ENCODE data around the gene KBTBD4.
"Not testable (repeated sequence)": the region's sequence is repeated elsewhere in the genome, so short reads cannot be mapped to it uniquely, and the experiment has no call there.

KBTBD4 gene

GRCh38 chr11:47539681-47540039 is 39.1 kb downstream of the KBTBD4 start:
- H3K9me3 ChIP-seq (ENCODE audit: control insufficient read depth, low read length): no peaks in the 10 kb centered on the region
- H3K4me1 ChIP-seq (ENCODE audit: control insufficient read depth, insufficient read depth, low read length, poor library complexity, severe bottlenecking): peaks cover 4% of the 10 kb centered on the region
- WGBS, 2 experiments (ENCODE audit: insufficient coverage in 2 of 2): 100% methylated on average over 1 of the region's 2 CpGs; no CpG with 5 or more reads in 1 of the 2 experiments
- peaks cover 51% of the 10 kb centered on the region for H3K36me3 ChIP-seq (ENCODE audit: control insufficient read depth, insufficient read depth, low read length)
- H3K27ac ChIP-seq (ENCODE audit: low read depth, low read length, severe bottlenecking): no peak overlapping the region
- H3K4me3 ChIP-seq (ENCODE audit: extremely low read depth, insufficient read depth, low read length, poor library complexity, severe bottlenecking): no peak overlapping the region

- peaks cover 6% of the 10 kb centered on the region for H3K4me1 ChIP-seq (ENCODE audit: control insufficient read depth, insufficient read depth, low read length, poor library complexity, severe bottlenecking)
- WGBS, 2 experiments (ENCODE audit: insufficient coverage in 2 of 2): 88 to 91% methylated on average over 8 to 10 of the region's 10 CpGs
- peaks cover 51% of the 10 kb centered on the region for H3K36me3 ChIP-seq (ENCODE audit: control insufficient read depth, insufficient read depth, low read length)
- no peaks in the 10 kb centered on the region for H3K9me3 ChIP-seq (ENCODE audit: control insufficient read depth, low read length)
- no peak overlapping the region for H3K27ac ChIP-seq (ENCODE audit: low read depth, low read length, severe bottlenecking)
- no peak overlapping the region for H3K4me3 ChIP-seq (ENCODE audit: extremely low read depth, insufficient read depth, low read length, poor library complexity, severe bottlenecking)
These were observed 39.8 kb downstream of the KBTBD4 start for GRCh38 chr11:47538741-47539565.

GRCh38 chr11:47536915-47537314 is 41.9 kb downstream of the KBTBD4 start:
- WGBS, 2 experiments (ENCODE audit: insufficient coverage in 2 of 2): 100% methylated on average over 1 of the region's 3 CpGs; no CpG with 5 or more reads in 1 of the 2 experiments
- Histone ChIP-seq H3K4me1 (ENCODE audit: control insufficient read depth, insufficient read depth, low read length, poor library complexity, severe bottlenecking) (peaks cover 6% of the 10 kb centered on the region), H3K36me3 (ENCODE audit: control insufficient read depth, insufficient read depth, low read length) (peaks cover 33% of the 10 kb centered on the region)

DNA sequence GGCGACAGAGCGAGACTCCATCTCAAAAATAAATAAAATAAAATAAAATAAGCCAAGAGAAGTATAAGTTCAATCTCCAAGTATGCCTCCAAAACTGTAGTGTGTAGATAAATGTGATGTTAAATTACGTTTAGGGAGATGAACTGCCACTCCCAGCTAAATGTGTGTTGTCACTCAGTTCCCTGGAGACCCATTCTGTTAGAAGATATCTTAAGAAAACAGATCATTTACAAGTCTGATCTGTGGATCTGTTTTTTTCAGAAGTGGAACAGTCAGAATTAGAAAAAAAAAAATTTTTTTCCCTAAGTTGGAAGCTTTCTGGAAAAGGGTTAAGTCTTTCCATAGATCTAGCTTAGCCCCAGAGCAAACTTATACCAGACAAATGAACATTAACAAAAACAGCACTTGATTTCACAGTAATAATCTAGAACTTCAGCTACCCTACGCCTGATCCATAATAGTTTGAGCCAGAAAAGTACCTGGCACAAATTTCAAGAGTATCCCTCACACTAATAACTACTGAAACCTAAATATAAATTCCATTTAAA is 44.0 kb downstream of the KBTBD4 start:
- Histone ChIP-seq H3K36me3 (ENCODE audit: control insufficient read depth, insufficient read depth, low read length) (peaks cover 35% of the 10 kb centered on the region), H3K27ac (ENCODE audit: low read depth, low read length, severe bottlenecking) (no peak overlapping the region), H3K4me1 (ENCODE audit: control insufficient read depth, insufficient read depth, low read length, poor library complexity, severe bottlenecking) (peaks cover 9% of the 10 kb centered on the region), H3K9me3 (ENCODE audit: control insufficient read depth, low read length) (no peaks in the 10 kb centered on the region), H3K4me3 (ENCODE audit: extremely low read depth, insufficient read depth, low read length, poor library complexity, severe bottlenecking) (no peak overlapping the region)
- WGBS, 2 experiments (ENCODE audit: insufficient coverage in 2 of 2): 93 to 100% methylated on average over 1 to 2 of the region's 4 CpGs

More at GRCh38 chr11:47536915-47537314, 41.9 kb downstream of the KBTBD4 start:
- no peak overlapping the region for H3K27ac ChIP-seq (ENCODE audit: low read depth, low read length, severe bottlenecking)
- H3K9me3 ChIP-seq (ENCODE audit: control insufficient read depth, low read length): no peaks in the 10 kb centered on the region
- no peak overlapping the region for H3K4me3 ChIP-seq (ENCODE audit: extremely low read depth, insufficient read depth, low read length, poor library complexity, severe bottlenecking)

- WGBS, 2 experiments (ENCODE audit: insufficient coverage in 2 of 2): 100% methylated on average over 1 of the region's 2 CpGs; no CpG with 5 or more reads in 1 of the 2 experiments
- no peaks in the 10 kb centered on the region for H3K9me3 ChIP-seq (ENCODE audit: control insufficient read depth, low read length)
- no peak overlapping the region for H3K27ac ChIP-seq (ENCODE audit: low read depth, low read length, severe bottlenecking)
- peaks cover 9% of the 10 kb centered on the region for H3K4me1 ChIP-seq (ENCODE audit: control insufficient read depth, insufficient read depth, low read length, poor library complexity, severe bottlenecking)
- peaks cover 42% of the 10 kb centered on the region for H3K36me3 ChIP-seq (ENCODE audit: control insufficient read depth, insufficient read depth, low read length)
- H3K4me3 ChIP-seq (ENCODE audit: extremely low read depth, insufficient read depth, low read length, poor library complexity, severe bottlenecking): no peak overlapping the region
These were observed 45.0 kb downstream of the KBTBD4 start for GRCh38 chr11:47533690-47534151.

- WGBS, 2 experiments (ENCODE audit: insufficient coverage in 2 of 2): 79 to 93% methylated on average over 1 to 2 of the region's 2 CpGs
- peak overlapping the region; percentile 43 for H3K27ac ChIP-seq (ENCODE audit: low read depth, low read length, severe bottlenecking)
- H3K4me3 ChIP-seq (ENCODE audit: extremely low read depth, insufficient read depth, low read length, poor library complexity, severe bottlenecking): no peak overlapping the region
- no peaks in the 10 kb centered on the region for H3K9me3 ChIP-seq (ENCODE audit: control insufficient read depth, low read length)
- H3K4me1 ChIP-seq (ENCODE audit: control insufficient read depth, insufficient read depth, low read length, poor library complexity, severe bottlenecking): peaks cover 9% of the 10 kb centered on the region
- peaks cover 42% of the 10 kb centered on the region for H3K36me3 ChIP-seq (ENCODE audit: control insufficient read depth, insufficient read depth, low read length)
These were observed 46.1 kb downstream of the KBTBD4 start for GRCh38 chr11:47532597-47533213.

DNA sequence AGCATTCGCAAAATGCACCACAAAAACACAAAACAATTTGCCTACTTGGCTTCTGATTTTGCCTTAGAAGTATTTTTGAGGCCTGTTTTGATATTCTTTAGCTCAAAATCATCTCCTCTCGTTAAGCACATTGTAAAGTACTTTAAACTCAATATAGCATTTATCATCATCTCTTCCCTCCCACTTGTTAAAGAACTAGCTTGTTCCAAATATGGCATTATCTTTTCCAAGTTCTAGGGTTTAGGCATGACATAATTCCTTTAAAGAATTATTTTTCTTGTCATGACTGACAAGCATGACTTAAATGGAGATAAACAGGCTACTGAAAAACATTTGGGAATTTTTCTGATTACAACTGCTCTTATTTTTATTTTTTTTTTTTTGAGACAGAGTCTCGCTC is 47.1 kb downstream of the KBTBD4 start:
- peaks cover 9% of the 10 kb centered on the region for H3K4me1 ChIP-seq (ENCODE audit: control insufficient read depth, insufficient read depth, low read length, poor library complexity, severe bottlenecking)
- H3K36me3 ChIP-seq (ENCODE audit: control insufficient read depth, insufficient read depth, low read length): peaks cover 38% of the 10 kb centered on the region
- WGBS, 2 experiments (ENCODE audit: insufficient coverage in 2 of 2): 89 to 100% methylated on average over 1 to 2 of the region's 3 CpGs
- H3K4me3 ChIP-seq (ENCODE audit: extremely low read depth, insufficient read depth, low read length, poor library complexity, severe bottlenecking): no peak overlapping the region
- no peak overlapping the region for H3K27ac ChIP-seq (ENCODE audit: low read depth, low read length, severe bottlenecking)
- no peaks in the 10 kb centered on the region for H3K9me3 ChIP-seq (ENCODE audit: control insufficient read depth, low read length)

- Histone ChIP-seq H3K36me3 (ENCODE audit: control insufficient read depth, insufficient read depth, low read length) (peaks cover 33% of the 10 kb centered on the region), H3K4me1 (ENCODE audit: control insufficient read depth, insufficient read depth, low read length, poor library complexity, severe bottlenecking) (peaks cover 14% of the 10 kb centered on the region)
- not testable (repeated sequence) for H3K4me3 ChIP-seq (ENCODE audit: extremely low read depth, insufficient read depth, low read length, poor library complexity, severe bottlenecking); H3K27ac ChIP-seq (ENCODE audit: low read depth, low read length, severe bottlenecking); H3K9me3 ChIP-seq (ENCODE audit: control insufficient read depth, low read length)
- 93 to 94% methylated on average over 7 to 9 of the region's 9 CpGs for WGBS, 2 experiments (ENCODE audit: insufficient coverage in 2 of 2)
These were observed 48.0 kb downstream of the KBTBD4 start for GRCh38 chr11:47530721-47531120.

DNA sequence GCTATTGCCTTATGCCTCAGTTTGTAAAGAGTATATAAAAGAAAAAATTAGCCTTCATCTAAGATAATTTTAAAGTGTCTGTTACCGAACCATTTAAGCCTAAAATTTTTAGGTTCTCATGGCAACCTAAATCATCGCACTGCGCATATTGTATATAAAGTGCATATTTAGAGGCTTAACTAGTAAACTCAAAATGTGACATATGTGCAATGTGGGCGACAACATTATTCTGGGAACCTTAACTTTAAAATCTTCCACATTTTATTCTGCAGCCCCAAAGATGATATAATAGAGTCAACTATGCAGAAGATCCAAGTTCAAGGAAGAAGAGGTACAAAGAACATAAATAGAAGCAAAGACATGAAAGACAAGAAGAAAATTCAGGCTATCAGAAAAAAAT is 48.8 kb downstream of the KBTBD4 start:
- no CpG with 5 or more reads among the region's 4 CpGs for WGBS, 2 experiments (ENCODE audit: insufficient coverage in 2 of 2)

DNA sequence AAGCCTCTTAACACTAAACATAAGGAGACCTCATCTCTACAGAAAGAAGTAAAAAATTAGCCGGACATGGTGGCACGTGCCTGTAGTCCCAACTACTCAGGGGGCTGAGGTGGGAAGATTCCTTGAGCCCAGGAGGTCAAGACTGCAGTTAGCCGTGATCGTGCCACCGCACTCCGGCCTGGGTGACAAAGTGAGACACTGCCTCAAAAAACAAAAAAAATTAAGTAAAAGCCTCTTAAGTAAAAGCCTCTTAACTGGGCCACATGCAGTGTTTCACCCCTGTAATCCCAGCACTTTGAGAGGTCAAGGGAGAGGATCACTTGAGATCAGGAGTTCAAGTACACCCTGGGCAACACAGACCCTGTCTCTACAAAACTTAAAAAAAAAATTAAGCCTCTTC is 51.6 kb downstream of the KBTBD4 start:
- 95 to 100% methylated on average over 2 to 5 of the region's 6 CpGs for WGBS, 2 experiments (ENCODE audit: insufficient coverage in 2 of 2)
- no peak overlapping the region for H3K4me3 ChIP-seq (ENCODE audit: extremely low read depth, insufficient read depth, low read length, poor library complexity, severe bottlenecking)
- no peaks in the 10 kb centered on the region for H3K9me3 ChIP-seq (ENCODE audit: control insufficient read depth, low read length)
- peak overlapping the region; percentile 5 for H3K27ac ChIP-seq (ENCODE audit: low read depth, low read length, severe bottlenecking)
- peaks cover 24% of the 10 kb centered on the region for H3K36me3 ChIP-seq (ENCODE audit: control insufficient read depth, insufficient read depth, low read length)
- H3K4me1 ChIP-seq (ENCODE audit: control insufficient read depth, insufficient read depth, low read length, poor library complexity, severe bottlenecking): peaks cover 38% of the 10 kb centered on the region

More for the DNA sequence above, 48.8 kb downstream of the KBTBD4 start:
- H3K4me1 ChIP-seq (ENCODE audit: control insufficient read depth, insufficient read depth, low read length, poor library complexity, severe bottlenecking): peaks cover 19% of the 10 kb centered on the region
- H3K9me3 ChIP-seq (ENCODE audit: control insufficient read depth, low read length): no peaks in the 10 kb centered on the region
- no peak overlapping the region for H3K27ac ChIP-seq (ENCODE audit: low read depth, low read length, severe bottlenecking)
- H3K36me3 ChIP-seq (ENCODE audit: control insufficient read depth, insufficient read depth, low read length): peaks cover 33% of the 10 kb centered on the region
- H3K4me3 ChIP-seq (ENCODE audit: extremely low read depth, insufficient read depth, low read length, poor library complexity, severe bottlenecking): no peak overlapping the region

Data from mesodermal cell (in vitro differentiated cells).